GM18909 (cell line): ENCODE data around the gene CACNA1C.

Experiments used
- ATAC-seq: cut with Tn5 transposase; IDR thresholded peaks from one replicate; pipeline ENCODE4 v1.9.1; 2021; ENCODE audit warnings: mild to moderate bottlenecking; ENCODE audit not compliant: unreplicated experiment, poor library complexity

Gene CACNA1C

DNA sequence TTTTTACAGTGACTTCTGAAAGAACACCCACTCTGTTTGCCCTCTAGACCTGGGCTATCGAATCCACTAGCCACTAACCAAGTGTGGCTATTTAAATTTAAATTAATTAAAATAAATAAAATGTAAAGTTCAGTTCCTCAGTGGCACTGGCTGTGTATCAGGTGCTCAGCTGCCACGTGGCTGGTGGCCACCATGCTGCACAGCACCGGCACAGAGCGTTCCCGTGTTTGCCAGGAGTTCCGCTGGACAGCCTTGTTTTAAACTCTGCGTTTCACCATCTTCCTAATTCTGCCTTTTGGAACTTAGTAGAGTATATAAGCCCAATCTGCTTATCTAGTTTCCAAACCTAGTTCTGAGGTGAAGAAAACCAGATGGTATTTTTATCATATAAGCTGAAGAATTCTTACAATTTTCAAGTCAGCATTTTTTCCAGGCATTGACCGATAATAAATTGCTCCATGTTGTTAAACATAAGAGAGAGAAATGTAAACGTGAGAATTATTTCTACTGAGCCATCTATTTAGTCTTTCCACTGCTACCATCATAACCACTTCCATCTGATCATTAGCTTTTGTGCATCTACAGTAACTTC lies 339.0 kb downstream of the CACNA1C start:
- no peak for ATAC-seq

DNA sequence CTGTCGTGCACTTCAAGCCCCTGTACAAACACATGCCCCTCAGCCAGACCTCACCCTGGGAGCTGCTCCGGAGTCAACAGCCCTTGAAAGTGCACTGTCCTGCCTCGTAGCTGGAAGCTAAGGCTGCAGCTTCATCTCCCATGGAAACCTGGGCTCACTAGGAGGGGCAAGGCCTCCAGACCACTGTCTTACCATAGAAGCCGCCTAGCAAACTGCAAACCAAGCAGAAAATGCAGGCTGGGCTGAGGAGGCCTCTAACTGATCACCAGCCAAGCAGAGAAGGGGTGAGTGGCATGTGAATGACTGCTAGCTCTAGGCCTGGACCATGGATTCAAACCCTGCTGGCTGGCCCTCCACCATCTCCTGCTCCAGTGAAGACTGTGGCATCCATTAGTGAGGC lies 340.2 kb downstream of the CACNA1C start:
- no peak for ATAC-seq

DNA sequence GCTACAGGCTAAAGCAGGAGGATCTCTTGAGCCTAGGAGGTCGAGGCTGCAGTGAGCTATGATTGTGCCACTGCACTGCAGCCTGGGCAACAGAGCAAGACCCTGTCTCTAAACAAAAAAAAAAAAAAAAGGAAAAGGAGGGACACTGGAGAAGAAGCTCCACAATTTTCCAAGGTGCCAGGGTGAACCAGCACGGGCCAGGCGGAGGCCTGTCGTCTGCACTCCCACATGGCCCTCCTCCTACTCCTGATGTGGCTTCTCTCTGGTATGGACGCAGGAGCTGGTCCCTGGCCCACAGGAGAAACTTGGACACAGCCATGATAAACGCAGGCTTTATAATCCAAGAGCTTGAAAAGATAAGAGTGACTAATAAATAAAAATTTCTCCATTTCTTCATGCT lies 341.2 kb downstream of the CACNA1C start:
- ATAC-seq, result no peak

- ATAC-seq, result no peak
These were observed 342.7 kb downstream of the CACNA1C start for GRCh38 chr12:2395354-2395977.

DNA sequence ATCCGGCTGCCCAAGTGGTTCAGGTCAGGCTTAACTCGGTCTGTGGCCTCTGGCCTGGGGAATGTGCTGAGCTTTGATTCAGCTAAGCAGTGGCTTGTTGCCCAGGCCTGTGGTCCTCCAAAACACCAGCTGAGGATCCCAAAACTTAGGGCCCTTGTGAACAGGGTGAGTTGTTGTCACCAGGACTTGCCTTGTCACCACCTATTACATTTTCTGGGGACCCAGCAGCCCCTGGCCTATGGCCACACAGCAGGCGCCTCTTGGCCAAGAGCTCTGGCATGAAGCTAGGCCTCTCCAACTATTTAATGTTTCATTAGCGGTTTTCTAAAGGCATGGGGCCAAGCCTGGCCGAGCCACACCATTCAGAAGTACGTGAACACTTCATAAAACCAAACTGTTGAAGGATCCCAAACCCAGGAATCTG lies 343.7 kb downstream of the CACNA1C start:
- no peak for ATAC-seq

GRCh38 chr12:2397356-2398045 lies 344.7 kb downstream of the CACNA1C start:
- ATAC-seq, result no peak

- no peak for ATAC-seq
These were observed 348.3 kb downstream of the CACNA1C start for GRCh38 chr12:2401040-2401439.

- ATAC-seq, result no peak
These were observed 349.3 kb downstream of the CACNA1C start for GRCh38 chr12:2402073-2402579.

DNA sequence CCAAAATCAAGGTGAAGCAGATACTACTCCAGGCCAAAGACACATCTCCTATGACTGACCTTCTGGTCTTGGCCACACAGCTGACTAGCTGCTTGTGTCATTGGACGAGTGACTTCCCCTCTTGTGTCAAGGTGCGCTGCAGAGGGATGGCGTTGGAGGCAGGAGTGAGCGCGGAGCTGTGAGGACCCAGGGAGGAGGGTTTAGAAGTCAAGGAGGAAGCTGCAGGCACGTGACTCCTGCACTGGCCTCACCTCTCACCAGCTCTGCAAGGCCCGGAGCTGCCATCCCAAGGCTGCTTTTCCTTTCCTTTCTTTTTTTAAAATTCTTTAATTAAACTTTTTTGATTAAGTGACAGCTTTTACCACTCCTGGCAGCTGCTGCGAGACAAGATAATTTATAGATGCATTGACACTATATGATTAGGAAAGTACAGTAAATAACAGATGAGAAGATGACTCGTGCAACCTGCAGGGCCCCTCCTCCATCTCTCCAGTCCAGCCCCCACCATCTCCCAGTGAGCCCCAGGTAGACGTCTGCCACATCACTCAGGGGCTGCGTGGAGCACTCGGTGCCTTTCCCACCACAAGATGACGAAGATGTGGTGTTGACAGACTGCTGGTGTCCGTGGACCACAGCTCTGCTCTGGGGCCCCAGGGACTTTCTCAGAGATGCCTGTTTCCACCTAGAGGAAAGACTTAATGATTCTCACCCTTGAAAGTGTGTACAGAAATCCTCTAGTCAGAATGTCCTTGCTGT lies 350.6 kb downstream of the CACNA1C start:
- no peak for ATAC-seq

GRCh38 chr12:2405039-2405438 lies 352.3 kb downstream of the CACNA1C start:
- ATAC-seq, result no peak

DNA sequence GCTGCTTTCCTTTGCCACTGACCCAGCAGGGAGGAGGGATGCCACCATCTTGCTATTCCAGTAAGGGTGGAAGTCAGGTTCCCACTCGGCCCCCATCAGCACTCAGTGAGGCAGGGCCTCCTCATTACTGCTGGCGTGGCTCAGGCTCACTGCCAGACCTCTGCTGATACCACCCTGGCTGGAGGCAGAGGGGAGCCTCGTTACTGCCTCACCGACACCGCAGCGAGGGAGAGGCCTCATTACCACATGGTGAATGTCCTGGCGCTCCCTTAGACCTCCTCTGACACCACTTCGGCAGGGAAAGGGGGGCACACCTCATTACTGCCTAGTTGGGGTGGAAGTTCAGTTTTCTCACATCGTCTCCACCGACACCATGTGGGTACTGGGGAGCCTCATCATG lies 354.1 kb downstream of the CACNA1C start:
- ATAC-seq, result no peak

DNA sequence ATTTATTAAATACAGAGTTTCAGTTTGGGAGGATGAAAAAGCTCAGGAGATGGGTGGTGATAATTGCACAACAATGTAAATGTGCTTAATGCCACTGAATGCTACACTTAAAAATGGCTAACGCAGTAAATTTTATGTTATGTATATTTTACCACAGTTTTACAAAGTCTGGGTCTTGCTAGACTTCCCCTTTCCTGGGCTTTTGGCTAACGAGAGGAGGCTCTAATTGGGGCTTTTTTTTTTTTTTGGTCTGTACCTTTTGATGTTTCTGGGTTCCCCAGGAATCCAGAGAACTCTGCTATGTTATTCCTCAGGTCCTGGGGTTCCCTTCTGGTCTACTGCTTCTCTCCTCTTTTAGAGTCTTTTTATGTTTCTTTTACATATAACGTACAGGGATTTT lies 355.5 kb downstream of the CACNA1C start:
- ATAC-seq, result no peak

DNA sequence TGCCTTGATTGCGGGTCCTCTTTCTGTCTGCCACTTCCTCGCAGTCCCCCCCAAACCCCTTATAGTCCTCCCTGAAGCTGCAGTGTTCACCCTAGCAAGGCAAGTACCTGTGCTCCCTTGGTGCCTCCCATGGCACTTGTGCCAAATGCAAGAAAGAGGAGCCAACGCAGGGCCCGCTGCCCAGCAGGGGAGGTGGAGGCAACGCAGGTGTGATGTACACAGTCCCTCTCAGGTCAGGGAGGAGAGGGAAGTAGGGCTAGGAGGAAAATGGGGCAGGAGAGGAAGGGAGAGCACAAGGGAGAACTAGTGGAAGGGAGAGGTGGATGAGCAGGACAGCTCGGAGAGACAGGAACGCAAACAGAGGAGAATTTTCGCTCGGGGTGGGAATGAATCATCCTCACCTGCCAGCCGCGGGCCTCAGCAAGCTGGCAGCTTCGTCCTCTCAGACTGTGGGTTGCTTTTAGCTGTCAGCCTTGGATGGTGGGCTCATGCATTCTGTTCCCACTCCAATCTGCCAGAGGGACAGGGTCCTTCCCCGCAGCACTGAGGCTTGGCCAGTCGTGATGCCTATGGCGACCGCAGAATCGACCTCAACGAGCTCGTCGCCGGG lies 357.0 kb downstream of the CACNA1C start:
- ATAC-seq, result no peak

DNA sequence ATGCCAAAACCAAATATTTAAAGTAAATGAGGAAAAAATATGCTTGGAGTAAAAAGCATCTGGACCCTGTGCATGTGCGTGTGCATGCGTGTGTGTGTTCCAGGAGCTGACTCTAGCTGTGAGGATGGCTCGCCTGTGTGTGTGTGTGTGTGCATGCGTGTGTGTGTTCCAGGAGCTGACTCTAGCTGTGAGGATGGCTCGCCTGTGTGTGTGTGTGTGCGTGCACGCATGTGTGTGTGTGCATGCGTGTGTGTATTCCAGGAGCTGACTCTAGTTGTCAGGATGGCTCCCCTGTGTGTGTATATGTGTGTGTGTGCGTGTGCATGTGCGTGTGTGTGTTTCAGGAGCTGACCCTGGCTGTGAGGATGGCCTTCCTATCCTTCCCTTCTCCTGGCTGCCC lies 357.7 kb downstream of the CACNA1C start:
- no peak for ATAC-seq

DNA sequence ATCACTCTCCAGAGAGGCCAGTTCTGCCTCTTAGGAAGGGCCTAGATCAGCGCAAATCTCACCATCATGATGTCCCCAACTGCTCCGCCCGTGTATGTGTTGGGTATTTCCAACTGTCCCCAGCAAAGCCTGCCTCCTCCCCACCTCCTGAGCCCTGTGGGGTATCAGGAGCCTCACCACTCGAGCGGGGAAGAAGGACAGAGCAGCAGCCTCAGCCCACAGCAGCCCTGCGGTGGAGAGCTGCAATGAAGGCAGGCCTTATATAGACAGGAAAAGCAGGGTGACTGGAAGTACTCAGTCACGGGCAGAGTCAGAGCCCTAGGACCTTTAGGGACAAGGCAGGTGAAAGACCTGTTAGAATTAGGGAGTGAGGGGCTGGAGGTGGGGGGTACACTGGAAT lies 358.2 kb downstream of the CACNA1C start:
- no peak for ATAC-seq

DNA sequence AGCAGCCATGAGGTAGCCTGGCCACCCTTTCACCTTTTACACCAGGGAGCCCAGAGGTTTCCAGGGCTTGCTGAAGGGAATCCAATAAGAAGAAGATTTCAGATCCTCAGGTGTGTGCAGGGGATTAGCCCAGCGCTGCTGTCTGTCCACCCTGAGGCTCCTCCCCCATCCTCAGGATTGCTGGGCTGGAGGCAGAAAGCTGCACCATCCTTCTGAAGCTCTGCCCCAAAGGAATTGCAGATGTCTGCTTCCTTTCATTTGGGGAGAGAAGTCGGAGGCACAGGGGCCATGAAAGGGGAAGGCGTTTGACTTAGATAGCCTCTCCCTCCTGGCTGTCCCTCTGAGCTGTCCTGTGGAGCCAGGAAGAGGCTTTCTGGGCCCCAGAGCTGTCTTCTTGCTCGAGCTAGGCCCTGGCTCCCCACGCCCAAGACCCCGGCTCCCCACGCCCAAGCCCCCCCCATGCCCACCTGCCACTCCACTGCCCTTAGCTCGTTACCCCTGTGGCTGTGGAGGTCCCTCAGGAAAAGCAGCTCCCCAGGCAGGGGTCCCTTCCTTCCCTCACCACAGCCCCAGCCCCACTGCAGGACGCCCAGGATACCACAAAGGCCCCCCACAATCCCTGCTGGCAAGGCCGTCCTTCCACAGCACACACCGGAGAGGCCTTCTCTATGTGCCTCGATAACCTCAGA lies 359.0 kb downstream of the CACNA1C start:
- ATAC-seq, result no peak

DNA sequence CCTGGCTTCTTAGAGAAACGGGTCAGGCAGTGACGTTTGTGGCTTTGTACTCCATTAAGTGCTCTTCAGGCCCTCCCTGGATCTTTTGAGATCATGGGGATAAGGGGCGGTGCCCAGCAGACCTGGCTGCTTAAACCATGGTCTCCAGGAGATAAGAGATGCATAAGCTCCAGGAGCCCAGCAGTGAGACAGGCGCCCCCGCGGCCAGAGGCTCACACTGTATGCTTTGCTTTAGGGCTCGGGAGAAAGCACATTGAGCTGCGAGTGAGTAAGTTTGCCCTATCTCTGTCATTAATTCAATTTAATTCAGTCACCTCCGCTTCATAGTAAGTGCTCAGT lies 359.5 kb downstream of the CACNA1C start:
- no peak for ATAC-seq

DNA sequence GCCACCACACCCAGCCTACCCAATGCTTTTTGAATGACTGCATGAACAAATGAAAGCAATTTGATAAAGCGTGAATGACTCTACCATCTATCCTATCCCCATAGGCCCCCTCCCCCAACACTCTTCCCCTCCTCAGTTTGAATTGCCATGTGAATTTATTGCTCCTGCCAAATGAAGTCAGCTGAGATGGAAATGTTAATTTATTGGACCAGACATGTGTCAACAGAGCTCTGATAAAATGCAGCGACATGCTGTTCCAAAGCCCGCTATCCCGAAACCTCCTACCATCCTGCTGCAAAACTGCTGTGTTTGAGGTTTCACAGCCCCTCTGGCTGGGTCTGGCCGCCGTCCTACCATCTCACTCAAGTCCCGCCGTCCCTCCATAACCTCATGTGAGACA lies 360.5 kb downstream of the CACNA1C start:
- ATAC-seq, result no peak

DNA sequence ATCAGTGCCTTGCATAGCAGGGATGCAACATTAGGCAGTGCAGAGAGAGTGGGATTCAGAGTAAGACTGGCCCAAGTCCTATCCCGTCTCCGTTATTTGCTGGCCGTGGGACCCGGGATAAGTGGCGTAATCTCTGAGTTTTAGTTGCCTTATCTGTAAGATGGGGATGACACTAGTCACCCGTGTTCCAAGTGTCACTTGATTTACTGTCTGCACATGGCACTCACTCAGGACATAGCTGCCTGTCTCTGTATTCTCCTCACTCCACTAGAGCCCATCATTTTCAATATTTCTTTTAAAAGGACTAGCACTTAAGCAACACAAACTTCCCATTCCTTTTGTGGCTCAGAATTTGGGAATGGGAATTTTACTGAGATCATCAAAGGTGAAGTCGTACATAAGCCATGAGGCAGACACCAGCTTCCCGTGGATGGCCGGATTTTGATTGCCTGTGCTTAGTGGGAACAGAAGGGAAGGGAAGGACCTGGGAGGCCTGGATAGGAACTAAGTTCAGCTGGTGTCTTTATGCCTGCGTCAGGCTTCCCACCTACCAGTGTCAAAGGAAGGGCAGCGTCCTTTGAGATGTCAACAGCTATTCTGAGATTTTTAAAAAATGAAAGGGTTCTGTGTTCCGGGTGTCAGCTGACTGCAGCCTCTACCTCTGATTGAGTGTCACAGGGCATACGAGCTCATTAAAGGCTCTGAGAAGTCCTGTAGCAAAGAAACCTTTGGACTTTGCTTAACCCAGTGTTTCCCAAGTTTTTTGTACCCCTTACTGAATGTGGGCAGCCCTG lies 361.4 kb downstream of the CACNA1C start:
- no peak for ATAC-seq
